ENCODE results near the gene CHTF8.
A peak's percentile ranks its signal among the peaks of the same experiment; 100 is the strongest.
"Not testable (repeated sequence)": the region's sequence is repeated elsewhere in the genome, so short reads cannot be mapped to it uniquely, and the experiment has no call there.

Gene CHTF8

GRCh38 chr16:69133373-69133954, 1.1 kb upstream of the CHTF8 start:
- FAIRE-seq, result no peak

GRCh38 chr16:69131839-69132423, 457 bp downstream of the CHTF8 start:
- FAIRE-seq, result no peak

- no peak for FAIRE-seq
Observed at GRCh38 chr16:69131167-69131838, 1.1 kb downstream of the CHTF8 start.

- no peak for FAIRE-seq
Observed at GRCh38 chr16:69130461-69130860, 1.9 kb downstream of the CHTF8 start.

- FAIRE-seq, result no peak
Observed at GRCh38 chr16:69127966-69128510, 4.3 kb downstream of the CHTF8 start.

- not testable (repeated sequence) for FAIRE-seq
Observed at GRCh38 chr16:69126801-69127200, 5.6 kb downstream of the CHTF8 start.

GRCh38 chr16:69126221-69126620, 6.2 kb downstream of the CHTF8 start:
- FAIRE-seq, result no peak

GRCh38 chr16:69124961-69125360, 7.4 kb downstream of the CHTF8 start:
- FAIRE-seq, result not testable (repeated sequence)

GRCh38 chr16:69124406-69124805, 8.0 kb downstream of the CHTF8 start:
- FAIRE-seq, result not testable (repeated sequence)

- peak; percentile 92 for FAIRE-seq
Observed at GRCh38 chr16:69123910-69124309, 8.5 kb downstream of the CHTF8 start.

GRCh38 chr16:69120096-69120664, 12.2 kb downstream of the CHTF8 start:
- no peak for FAIRE-seq

- no peak for FAIRE-seq
Observed at GRCh38 chr16:69119536-69119935, 12.9 kb downstream of the CHTF8 start.

- no peak for FAIRE-seq
Observed at GRCh38 chr16:69118994-69119393, 13.4 kb downstream of the CHTF8 start.

- FAIRE-seq, result no peak
Observed at GRCh38 chr16:69118468-69118867, 13.9 kb downstream of the CHTF8 start.

- FAIRE-seq, result no peak
Observed at GRCh38 chr16:69116906-69117305, 15.5 kb downstream of the CHTF8 start.

GRCh38 chr16:69116256-69116875, 16.0 kb downstream of the CHTF8 start:
- no peak for FAIRE-seq

GRCh38 chr16:69115837-69116236, 16.6 kb downstream of the CHTF8 start:
- FAIRE-seq, result no peak

GRCh38 chr16:69115361-69115760, 17.0 kb downstream of the CHTF8 start:
- FAIRE-seq, result no peak

GRCh38 chr16:69114976-69115355, 17.4 kb downstream of the CHTF8 start:
- FAIRE-seq, result no peak

GRCh38 chr16:69114346-69114975, 17.9 kb downstream of the CHTF8 start:
- FAIRE-seq, result no peak

GRCh38 chr16:69113216-69113615, 19.2 kb downstream of the CHTF8 start:
- FAIRE-seq, result no peak

GRCh38 chr16:69112285-69113129, 19.9 kb downstream of the CHTF8 start:
- no peak for FAIRE-seq

All from G401.6 (cell line).